Immature natural killer cell (primary cell): ENCODE measurements around the gene CMTM4. TPM values are rescaled to one million over a fixed set of nuclear protein-coding genes. Genes with fewer than 3 reads are reported as not detected.

Source experiments
- DNase-seq, 3 donors: peaks; one replicate each; pipeline ENCODE4 v3.0.0; 2022; ENCODE audit warnings: mixed read lengths in 1 of 3
- H3K27ac Mint-ChIP-seq, 6 donors: one replicate each; pipeline ENCODE4 v1.8.0; 2020; ENCODE audit warnings: mixed read lengths in 6 of 6, mild to moderate bottlenecking in 5 of 6, inconsistent platforms in 4 of 6, moderate library complexity in 3 of 6
- H3K27me3 Mint-ChIP-seq, 3 donors: one replicate each; pipeline ENCODE4 v1.8.0; 2020 to 2021; ENCODE audit warnings: low read depth in 3 of 3, mild to moderate bottlenecking in 3 of 3, mixed read lengths in 3 of 3, moderate library complexity in 3 of 3, inconsistent platforms in 1 of 3
- H3K36me3 Mint-ChIP-seq, 3 donors: one replicate each; pipeline ENCODE4 v1.8.0; 2020; ENCODE audit warnings: mixed read lengths in 3 of 3, inconsistent platforms in 2 of 3, mild to moderate bottlenecking in 2 of 3
- H3K4me1 Mint-ChIP-seq, 2 donors: one replicate each; pipeline ENCODE4 v1.8.0; 2020; ENCODE audit warnings: inconsistent platforms in 2 of 2, mild to moderate bottlenecking in 2 of 2, mixed read lengths in 2 of 2, moderate library complexity in 1 of 2
- H3K4me3 Mint-ChIP-seq, 5 donors: one replicate each; pipeline ENCODE4 v1.8.0; 2020; ENCODE audit warnings: mild to moderate bottlenecking in 5 of 5, mixed read lengths in 5 of 5, inconsistent platforms in 3 of 5, moderate library complexity in 3 of 5
- H3K9me3 Mint-ChIP-seq, 6 donors: one replicate each; pipeline ENCODE4 v1.8.0; 2020; ENCODE audit warnings: mild to moderate bottlenecking in 6 of 6, mixed read lengths in 6 of 6, inconsistent platforms in 4 of 6, moderate library complexity in 3 of 6
- polyA plus RNA-seq, 3 donors: library from polyadenylated mRNA; unstranded; fragments of 300-500 nt; fragmentation: Illumina TruSeq; gene quantifications; one replicate each; pipeline ENCODE4 v1.2.3, GENCODE V29; 2021

CMTM4 gene
- polyA plus RNA-seq, 3 donors from 2014 or later = 0.19 TPM; not detected in 2

DNA sequence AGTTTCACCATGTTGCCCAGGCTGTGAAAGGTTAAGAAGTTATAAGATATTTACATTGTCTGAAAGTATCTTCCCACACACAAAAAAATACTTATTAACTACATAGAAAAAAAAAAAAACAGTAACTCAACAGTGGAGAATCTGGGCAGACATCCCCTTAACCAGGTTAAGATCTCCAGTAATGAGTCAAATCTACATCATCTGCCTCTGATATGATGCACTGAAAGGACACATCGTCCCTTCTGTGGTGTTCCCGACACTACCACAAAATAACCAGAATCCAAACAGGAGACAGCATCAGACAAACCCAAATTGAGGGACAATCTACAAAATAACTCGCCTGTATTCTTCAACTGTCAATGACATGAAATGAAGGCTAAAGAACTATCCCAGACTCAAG, 40.0 kb downstream of the CMTM4 start:
- no peaks in the 10 kb centered on the region for H3K9me3 Mint-ChIP-seq
- no peak overlapping the region for H3K4me3 Mint-ChIP-seq
- H3K27ac Mint-ChIP-seq = no peak overlapping the region
- H3K27me3 Mint-ChIP-seq = peaks cover 2 to 14% (median 4%) of the 10 kb centered on the region in 3 donors
- no peak for DNase-seq
- H3K4me1 Mint-ChIP-seq = no peaks in the 10 kb centered on the region
- H3K36me3 Mint-ChIP-seq = no peaks in the 10 kb centered on the region

DNA sequence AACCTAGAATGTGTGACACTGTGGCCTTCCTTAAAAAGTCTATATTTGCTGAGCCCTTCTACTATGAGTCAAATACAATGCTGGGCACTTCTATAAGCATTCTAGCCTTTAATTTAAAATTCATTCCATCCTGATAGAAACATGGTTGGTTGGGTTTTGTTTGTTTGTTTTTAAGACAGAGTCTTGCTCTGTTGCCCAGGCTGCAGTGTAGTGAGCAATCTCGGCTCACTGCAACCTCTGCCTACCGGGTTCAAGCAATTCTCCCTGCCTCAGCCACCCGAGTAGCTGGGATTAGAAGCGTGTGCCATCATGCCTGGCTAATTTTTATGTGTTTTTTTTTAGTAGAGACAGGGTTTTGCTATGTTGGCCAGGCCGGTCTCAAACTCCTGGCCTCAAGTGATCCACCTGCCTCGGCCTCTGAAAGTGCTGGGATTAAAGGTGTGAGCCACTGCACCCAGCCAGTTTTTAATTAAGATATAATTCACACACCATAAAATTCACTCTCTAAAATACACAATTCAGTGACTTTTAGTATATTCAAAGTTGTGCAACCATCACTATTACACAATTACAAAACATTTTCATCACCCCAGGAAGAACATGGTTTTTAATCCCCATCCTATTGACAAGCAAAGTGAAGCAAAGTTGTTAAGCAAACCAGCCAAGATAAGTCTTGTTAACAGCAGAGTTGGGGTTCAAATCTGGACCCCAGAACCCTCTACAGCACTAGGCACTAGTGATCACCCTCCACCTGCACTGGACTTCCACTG, 42.8 kb downstream of the CMTM4 start:
- peaks cover 9% of the 10 kb centered on the region in 2 donors for H3K4me1 Mint-ChIP-seq
- no peaks in the 10 kb centered on the region for H3K9me3 Mint-ChIP-seq
- no peak for DNase-seq
- no peak overlapping the region for H3K27ac Mint-ChIP-seq
- peaks cover 2 to 16% (median 4%) of the 10 kb centered on the region in 3 donors for H3K27me3 Mint-ChIP-seq
- no peak overlapping the region for H3K4me3 Mint-ChIP-seq
- H3K36me3 Mint-ChIP-seq = no peaks in the 10 kb centered on the region

DNA sequence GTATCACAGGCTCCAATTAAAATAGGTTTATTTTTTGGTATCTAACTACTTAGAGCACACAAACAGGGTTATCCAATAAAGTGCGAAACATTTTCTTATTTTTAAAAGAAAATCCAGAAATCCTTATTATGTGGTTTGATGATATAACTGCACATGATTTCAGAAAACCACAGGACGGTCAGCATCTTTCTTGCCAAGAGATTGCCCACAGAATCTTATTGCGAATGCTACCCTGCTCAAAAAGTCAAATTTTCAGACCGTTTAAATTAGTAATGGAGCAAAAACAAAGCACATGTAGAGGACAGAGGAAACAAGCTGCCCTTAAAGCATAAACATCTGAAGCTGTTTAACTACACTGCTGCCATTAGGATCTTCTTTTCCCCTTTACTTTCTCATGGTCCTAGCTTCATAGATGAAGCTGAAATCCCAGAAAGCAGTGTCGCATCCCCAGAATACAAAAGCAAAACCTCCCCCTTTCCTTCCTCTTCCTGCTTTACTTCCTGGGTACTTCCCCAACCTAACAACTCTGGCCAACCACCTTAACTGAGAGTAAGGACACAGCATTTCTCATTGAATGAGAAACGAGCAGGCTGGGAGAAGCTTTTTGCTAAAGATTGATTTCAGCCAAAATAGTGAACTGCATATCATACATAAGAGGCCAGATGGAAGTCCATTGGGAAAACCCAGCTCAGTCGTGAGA, 43.7 kb downstream of the CMTM4 start:
- Mint-ChIP-seq H3K4me3 (no peak overlapping the region), H3K27me3 (peaks cover 2 to 13% (median 4%) of the 10 kb centered on the region in 3 donors), H3K4me1 (peaks cover 9% of the 10 kb centered on the region in 2 donors), H3K36me3 (no peaks in the 10 kb centered on the region), H3K27ac (no peak overlapping the region), H3K9me3 (no peaks in the 10 kb centered on the region)
- no peak for DNase-seq

DNA sequence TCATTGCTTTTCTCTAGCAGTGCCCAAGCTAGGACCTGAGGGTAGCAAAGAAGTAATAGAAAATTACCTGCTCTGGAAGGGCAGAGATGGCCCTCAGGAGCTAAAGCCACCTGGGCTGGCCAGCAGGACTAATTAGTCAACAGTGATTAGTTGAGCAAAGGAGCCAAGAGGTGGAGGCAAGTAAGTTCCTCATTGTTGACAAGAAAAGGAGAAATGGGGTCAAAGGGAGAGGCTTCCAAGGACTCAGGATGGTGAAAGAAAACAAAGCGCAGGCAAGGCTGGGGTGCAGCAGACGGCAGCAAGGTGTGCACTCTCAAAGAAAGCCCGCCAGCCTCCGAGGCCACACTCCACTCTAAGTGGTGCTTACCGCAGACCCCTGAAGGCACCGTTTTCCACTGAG, 44.6 kb downstream of the CMTM4 start:
- H3K27me3 Mint-ChIP-seq = peaks cover 2 to 13% (median 4%) of the 10 kb centered on the region in 3 donors
- no peaks in the 10 kb centered on the region for H3K9me3 Mint-ChIP-seq
- no peaks in the 10 kb centered on the region for H3K36me3 Mint-ChIP-seq
- H3K4me1 Mint-ChIP-seq = peaks cover 9% of the 10 kb centered on the region in 2 donors
- H3K27ac Mint-ChIP-seq = no peak overlapping the region
- H3K4me3 Mint-ChIP-seq = no peak overlapping the region
- DNase-seq = no peak

DNA sequence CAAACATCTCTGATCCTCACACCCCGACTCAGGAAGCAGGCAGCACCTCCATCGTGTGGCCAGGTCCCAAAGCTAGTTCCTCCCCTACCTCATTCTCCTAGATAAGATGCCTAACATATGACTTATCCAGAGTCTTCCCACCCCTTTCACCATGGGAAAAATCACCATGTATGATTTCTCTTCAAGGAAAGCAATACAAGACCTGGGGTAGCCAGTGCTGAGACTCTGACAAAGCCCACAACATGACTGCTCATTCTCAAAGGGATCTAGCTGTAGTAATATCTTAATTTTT, 45.1 kb downstream of the CMTM4 start:
- H3K4me1 Mint-ChIP-seq = peaks cover 9% of the 10 kb centered on the region in 2 donors
- peak overlapping the region in 3 of 6 donors; percentile 20 to 73 (median 69) for H3K27ac Mint-ChIP-seq
- H3K36me3 Mint-ChIP-seq = no peaks in the 10 kb centered on the region
- peaks cover 1 to 13% (median 2%) of the 10 kb centered on the region in 3 donors for H3K27me3 Mint-ChIP-seq
- no peak for DNase-seq
- peak overlapping the region; percentile 70 to 83 (median 80) for H3K4me3 Mint-ChIP-seq
- H3K9me3 Mint-ChIP-seq = no peaks in the 10 kb centered on the region

DNA sequence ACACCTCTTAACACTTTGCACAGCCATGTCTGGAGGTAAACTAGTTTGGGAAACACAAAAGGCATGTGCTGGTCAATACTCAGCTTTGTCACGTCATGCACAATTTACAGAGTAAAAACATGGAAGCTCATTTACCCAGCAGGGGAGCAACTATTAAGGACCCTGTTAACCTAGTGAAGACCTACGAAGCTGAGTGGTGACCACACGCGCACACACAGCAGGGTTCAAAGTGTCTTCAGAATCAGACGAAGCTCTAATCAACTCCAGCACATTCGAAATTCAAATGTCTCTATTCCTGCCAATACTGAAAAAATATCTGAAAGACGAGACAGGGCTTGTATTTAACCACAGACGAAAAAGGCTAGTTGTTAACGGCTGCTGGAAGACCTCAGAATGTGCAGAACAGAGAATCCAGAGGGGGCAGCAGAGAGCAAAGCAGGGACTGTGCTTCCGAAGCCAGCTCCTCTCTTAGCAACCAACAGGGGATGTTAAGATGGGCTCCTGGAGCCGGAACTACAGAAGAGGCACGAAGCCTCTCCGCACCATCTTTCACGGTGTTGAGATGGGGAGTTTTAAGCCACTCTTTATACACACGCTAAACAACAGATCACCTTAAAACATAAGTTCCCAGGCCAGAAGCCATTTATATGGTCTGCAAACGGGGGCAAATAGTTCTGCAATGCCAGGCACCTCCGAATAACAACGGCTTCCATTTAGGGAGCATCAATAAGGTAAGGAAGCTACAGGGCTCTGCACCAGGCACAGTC, 45.7 kb downstream of the CMTM4 start:
- H3K27me3 Mint-ChIP-seq = peaks cover 1 to 13% (median 2%) of the 10 kb centered on the region in 3 donors
- H3K4me3 Mint-ChIP-seq = peak overlapping the region; percentile 70 to 83 (median 80)
- peak; percentile 66 to 77 (median 71) for DNase-seq
- H3K36me3 Mint-ChIP-seq = no peaks in the 10 kb centered on the region
- no peaks in the 10 kb centered on the region for H3K9me3 Mint-ChIP-seq
- H3K4me1 Mint-ChIP-seq = peaks cover 9% of the 10 kb centered on the region in 2 donors
- H3K27ac Mint-ChIP-seq = peak overlapping the region in 4 of 6 donors; percentile 20 to 73 (median 67)

DNA sequence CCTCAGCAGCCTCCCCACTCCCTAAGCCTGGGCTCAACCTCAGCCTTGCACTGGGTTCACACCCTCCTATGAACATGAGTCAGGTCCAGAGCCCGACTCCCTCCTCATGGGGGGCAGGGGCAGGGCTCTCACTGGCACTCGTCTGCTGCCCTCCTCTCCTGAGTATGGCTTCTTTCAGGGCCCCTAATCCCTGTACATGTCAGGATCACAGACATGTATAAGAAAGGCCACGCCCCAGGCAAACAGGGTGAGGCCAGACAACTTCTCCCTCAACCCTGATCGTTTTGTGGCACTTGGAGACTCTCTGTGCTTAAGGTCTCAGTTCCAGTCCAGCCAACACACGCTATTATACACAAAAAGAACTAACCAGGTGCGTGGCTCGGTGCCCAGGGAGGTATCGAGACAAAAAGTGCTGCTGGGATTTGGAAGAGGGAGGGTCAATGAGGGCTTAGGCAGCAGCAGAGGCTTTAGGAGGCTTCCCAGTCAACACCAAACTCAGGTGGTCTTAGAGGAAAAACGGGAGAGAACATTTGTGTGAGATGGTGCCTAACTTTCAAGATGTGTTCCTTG, 46.8 kb downstream of the CMTM4 start:
- Mint-ChIP-seq H3K27me3 (peaks cover 1 to 10% (median 6%) of the 10 kb centered on the region in 3 donors), H3K27ac (no peak overlapping the region), H3K4me3 (no peak overlapping the region), H3K4me1 (peaks cover 9% of the 10 kb centered on the region in 2 donors), H3K36me3 (no peaks in the 10 kb centered on the region), H3K9me3 (no peaks in the 10 kb centered on the region)
- DNase-seq = no peak

DNA sequence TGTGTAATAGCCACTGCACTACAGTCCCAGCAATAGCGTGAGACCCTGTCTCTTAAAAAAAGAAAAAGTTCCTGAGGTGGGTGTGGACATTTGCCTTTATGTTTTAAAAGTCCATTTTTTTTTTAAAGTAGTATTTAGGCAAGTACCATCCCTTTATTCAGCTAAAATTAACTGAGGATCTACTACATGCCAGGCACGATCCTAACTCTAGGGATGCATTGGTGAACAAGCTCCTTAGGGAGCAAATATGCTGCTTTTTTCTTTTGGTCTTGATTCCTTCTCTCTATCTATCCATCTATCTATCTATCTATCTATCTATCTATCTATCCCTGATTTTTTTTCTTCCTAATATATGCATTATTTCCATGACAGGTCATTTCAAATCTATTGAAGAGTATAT, 47.4 kb downstream of the CMTM4 start:
- H3K4me1 Mint-ChIP-seq = peaks cover 9% of the 10 kb centered on the region in 2 donors
- no peak overlapping the region for H3K4me3 Mint-ChIP-seq
- no peaks in the 10 kb centered on the region for H3K36me3 Mint-ChIP-seq
- no peak overlapping the region for H3K27ac Mint-ChIP-seq
- no peaks in the 10 kb centered on the region for H3K9me3 Mint-ChIP-seq
- no peak for DNase-seq
- peaks cover 1 to 6% (median 5%) of the 10 kb centered on the region in 3 donors for H3K27me3 Mint-ChIP-seq

DNA sequence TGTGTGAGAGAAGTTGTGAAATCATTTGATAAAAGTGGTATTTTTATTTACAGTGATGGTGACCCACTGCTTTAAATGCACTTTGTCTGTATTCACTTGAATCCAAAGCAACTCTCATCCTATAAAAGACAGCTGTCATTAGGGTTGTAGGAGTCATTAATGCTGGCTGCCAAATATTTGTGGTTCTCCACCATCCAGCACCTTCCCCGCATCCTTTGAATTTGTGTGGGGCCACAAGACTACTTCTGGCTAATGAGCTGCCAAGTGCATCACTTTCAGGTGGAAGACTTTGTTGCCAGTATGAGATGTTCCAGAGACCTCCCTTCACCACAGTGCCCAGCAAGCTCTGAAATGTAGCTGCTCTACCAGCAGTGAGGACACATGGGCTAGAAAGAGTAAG, 48.7 kb downstream of the CMTM4 start:
- Mint-ChIP-seq H3K36me3 (no peaks in the 10 kb centered on the region), H3K4me3 (no peak overlapping the region), H3K9me3 (no peaks in the 10 kb centered on the region), H3K27me3 (peaks cover 2 to 6% (median 4%) of the 10 kb centered on the region in 3 donors), H3K27ac (no peak overlapping the region), H3K4me1 (peaks cover 9% of the 10 kb centered on the region in 2 donors)
- no peak for DNase-seq

DNA sequence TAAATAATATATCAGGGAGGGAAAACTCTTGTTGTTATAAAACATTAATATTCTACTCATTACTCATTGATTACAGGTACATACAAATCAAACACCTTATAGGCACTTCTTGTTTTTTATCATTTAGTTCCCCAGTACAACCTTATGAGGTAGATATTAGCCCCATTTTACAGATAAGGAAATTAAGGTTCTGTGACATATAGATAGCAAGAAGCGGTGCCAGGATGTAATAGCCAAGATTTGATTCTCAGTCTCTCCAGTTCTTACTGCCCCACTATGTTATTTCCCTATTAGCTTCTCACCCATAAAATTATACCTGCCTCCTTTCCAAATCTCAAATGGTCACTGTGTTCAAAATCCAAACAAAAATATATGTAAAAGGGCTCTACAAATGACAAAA, 55.2 kb downstream of the CMTM4 start:
- Mint-ChIP-seq H3K36me3 (no peaks in the 10 kb centered on the region), H3K9me3 (no peaks in the 10 kb centered on the region), H3K27ac (peak overlapping the region in 1 of 6 donors; percentile 34), H3K27me3 (peaks cover 2 to 9% (median 9%) of the 10 kb centered on the region in 3 donors), H3K4me1 (no peaks in the 10 kb centered on the region), H3K4me3 (no peak overlapping the region)
- DNase-seq = no peak

DNA sequence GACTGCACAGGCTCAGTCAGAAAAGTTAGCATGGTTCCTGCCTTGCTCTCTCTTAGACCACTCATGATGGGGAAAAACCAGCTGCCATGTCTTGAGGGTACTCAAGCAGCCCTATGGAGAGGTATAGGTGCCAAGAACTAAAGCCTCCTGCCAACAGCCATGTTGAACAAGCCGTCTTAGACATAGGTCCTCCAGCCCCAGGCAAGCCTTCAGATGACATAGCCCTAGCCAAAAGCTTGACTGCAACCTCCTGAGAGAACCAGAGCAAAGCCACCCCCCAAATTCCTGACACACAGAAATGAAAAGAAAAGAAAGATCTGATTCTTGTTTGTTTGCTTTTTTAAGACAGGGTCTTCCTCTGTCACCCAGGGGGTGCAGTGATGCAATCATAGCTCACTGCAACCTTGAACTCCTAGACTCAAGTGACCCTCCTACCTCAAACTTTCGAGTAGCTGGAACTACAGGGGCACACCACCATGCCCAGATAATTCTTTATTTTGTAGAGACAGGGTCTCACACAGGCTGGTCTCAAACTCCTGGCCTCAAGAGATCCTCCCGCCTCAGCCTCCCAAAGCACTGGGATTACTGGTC, 55.7 kb downstream of the CMTM4 start:
- H3K4me3 Mint-ChIP-seq = no peak overlapping the region
- DNase-seq = no peak
- no peak overlapping the region for H3K27ac Mint-ChIP-seq
- no peaks in the 10 kb centered on the region for H3K4me1 Mint-ChIP-seq
- no peaks in the 10 kb centered on the region for H3K36me3 Mint-ChIP-seq
- H3K9me3 Mint-ChIP-seq = no peaks in the 10 kb centered on the region
- peaks cover 2 to 9% (median 9%) of the 10 kb centered on the region in 3 donors for H3K27me3 Mint-ChIP-seq

DNA sequence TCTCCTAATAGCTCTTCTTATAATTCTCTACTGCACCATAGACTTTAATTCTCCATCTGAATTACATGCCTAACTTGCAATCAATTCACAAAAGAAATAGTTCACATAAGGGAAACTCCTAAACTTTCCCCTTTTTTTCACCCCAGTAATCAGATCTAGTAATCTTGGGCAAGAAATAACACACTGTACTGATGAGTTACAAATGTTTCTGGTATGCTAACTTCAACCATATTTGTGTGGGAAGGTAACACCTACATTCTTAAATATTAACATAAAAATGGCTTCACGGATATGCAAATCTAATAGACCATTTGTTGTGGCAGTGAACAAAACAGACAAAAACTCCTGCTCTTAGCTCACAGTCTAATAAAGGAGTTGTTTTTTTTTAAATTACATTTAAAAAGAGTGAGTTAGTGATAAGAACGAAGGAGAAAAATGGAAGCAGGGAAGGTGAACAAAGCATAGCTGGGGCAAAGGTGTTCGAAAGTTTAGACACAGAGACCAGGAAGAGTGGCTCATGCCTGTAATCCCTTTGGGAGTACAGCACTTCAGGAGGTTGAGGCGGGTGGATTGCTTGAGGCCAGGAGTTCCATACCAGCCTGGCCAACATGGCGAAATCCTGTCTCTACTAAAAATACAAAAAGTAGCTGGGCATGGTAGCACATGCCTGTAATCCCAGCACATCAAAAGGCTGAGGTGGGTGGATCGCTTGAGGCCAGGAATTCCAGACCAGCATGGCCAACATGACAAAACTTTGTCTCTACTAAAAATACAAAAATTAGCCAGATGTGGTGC, 57.3 kb downstream of the CMTM4 start:
- Mint-ChIP-seq H3K4me1 (no peaks in the 10 kb centered on the region), H3K4me3 (no peak overlapping the region), H3K9me3 (no peaks in the 10 kb centered on the region), H3K27me3 (peaks cover 2 to 9% (median 5%) of the 10 kb centered on the region in 3 donors), H3K36me3 (no peaks in the 10 kb centered on the region), H3K27ac (no peak overlapping the region)
- no peak for DNase-seq

DNA sequence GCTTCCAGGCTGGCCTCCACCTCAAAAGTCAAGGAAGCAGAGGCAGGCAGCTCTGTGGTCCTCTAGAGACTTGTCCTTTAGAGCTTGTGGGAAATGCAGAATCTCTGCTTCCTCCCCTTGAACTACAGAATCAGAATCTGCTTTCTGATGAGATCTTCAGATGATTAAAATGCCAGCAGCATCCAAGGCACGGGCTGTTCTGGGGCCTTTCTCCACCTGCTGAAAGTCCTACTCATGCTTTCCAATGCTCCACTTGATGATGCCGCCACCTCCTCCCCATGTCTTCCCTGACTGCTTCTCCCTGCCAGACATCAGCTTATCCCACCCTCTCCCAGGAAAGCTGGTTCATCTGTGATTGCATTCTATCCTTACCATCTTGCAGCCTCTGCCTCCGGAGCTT, 58.7 kb downstream of the CMTM4 start:
- no peak overlapping the region for H3K27ac Mint-ChIP-seq
- no peaks in the 10 kb centered on the region for H3K4me1 Mint-ChIP-seq
- H3K4me3 Mint-ChIP-seq = no peak overlapping the region
- no peak for DNase-seq
- H3K9me3 Mint-ChIP-seq = no peaks in the 10 kb centered on the region
- H3K36me3 Mint-ChIP-seq = no peaks in the 10 kb centered on the region
- peaks cover 0 to 9% (median 5%) of the 10 kb centered on the region in 3 donors for H3K27me3 Mint-ChIP-seq
